ENCODE measurements around the gene C6orf132.

The C6orf132 gene

DNA sequence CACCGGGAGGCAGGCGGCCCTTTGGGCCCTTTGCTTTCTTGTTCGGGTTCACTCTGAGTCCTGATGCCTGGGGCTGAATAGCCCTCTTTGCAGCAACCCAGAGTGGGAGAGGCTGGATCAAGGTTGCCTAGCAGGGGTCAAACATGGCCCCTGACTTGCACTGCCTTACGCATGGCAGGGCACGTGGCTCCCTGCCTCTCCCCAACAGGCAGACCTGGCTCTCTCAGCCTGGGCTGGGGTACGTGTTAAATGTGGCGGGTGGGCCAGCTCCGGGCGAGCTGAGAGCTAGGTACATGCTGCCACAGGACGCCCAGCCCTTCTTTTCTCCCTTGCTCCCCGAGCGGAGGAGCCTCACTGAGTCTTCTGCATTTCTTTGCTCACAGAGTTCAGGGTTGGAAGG lies 7.3 kb downstream of the C6orf132 start:
- DNase-seq: no peak

DNA sequence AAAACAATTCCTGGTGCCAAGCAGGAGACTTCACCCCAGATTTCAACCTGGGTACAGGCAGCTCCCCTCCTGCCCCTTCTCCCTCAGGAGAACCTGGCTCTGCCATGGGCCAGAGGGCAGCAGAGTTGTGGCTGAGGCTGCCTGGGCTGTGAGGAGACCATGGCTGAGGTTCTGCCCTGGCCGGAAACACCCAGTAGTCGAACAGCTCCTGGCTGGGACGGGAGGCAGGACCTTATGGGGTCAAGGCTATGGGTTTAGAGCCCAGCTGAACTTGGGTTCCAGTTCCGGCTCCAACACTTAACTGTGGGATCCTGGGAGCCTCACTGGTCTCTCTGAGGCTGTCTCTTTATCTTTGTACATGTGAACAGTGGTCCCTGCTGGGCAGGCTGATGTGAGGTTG lies 8.5 kb downstream of the C6orf132 start:
- DNase-seq: no peak

DNA sequence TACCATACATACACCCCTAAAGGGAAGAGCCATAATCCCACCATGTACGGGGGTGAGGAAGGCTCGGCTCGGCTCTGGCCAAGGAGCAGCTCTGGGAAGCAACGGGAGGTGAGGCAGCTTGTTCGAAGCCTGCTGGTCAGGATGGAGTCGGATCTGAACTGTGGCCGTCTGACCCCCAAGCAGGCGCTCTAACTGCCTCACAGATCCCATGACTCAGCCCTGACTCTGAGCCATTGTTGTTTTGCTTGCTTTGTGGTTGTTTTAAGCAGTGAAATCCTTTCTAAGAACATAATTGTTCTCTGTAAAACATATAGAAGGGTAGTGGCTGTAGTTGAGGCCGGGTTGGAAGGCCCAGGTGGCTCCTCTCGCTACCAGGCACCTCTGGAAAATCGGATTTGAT lies 10.9 kb downstream of the C6orf132 start:
- DNase-seq: no peak

DNA sequence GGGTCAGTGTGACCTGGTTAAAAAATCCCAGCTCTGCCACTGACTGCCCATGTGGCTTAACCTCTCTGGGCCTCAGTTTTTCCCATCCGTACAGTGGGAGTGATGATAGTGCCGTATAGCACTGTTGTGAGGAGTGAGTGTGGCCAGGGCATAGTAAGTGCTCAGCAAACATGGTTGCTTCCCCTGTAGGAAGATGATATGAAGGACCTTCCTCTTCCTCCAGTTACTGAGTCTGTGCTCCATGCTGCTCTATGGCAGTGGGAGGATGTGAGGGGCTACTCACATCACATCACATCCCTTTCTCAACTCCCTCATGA lies 13.1 kb downstream of the C6orf132 start:
- no peak for DNase-seq

DNA sequence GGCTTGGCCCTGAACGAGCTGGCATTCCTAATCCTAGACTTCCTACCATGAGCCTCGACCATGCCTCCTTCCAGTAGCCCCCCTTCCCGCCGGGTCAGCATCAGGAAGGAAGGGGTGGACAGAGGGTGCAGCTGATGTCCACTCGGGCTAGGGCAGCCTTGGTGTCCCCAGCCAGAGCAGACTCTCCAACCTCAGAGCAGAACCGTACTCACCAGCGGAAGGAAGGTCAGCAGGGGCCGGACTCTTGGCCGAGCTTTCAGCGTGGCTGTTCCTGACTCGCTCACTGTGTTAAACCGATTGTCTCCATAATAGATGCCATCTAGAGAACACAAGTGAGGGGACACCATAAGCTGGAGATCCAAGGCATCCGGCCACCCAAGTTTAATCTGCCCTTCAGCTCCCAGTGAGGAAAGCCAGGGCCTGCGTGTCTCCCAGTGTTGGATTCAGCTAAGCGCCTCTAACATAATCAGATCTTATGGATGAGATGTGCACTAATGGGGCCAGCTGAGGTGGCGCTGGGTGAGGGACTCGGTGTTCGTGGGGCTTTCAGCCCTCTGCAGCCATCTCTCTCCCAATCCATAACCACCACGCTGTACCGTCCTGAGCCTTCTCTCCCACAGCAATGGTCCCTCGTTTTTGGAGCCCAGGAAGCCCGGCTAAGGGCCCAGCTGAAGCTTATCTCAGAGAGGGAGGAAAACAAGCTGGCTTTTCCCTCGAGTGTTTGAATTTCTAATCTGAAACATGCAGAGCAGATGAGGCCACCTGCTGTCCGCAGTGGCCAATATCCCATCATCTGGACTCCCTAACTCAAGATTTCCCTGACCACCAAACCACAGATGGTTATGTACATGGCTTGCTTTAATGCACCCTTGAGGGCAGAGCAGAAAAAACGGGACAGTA lies 13.7 kb downstream of the C6orf132 start:
- DNase-seq: no peak

DNA sequence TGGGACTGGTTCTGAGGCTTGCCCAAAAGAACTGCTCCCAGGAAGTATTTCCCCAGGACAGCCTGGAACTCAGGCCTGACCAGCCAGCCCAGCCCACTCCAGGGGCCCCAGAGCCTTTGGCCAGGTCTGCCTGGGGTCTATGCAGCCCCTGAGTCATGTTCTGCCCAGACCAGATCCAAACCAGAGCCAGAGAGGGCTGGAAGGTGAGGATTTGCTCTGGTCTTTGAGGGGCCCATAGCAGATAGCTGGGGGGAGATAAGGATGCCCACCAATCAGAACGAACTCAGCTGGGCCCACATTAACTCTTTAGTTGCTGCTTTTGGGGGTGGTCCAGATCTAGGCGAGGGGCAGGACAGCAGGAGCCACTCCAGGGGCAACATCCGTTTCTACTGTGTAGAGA lies 16.8 kb downstream of the C6orf132 start:
- no peak for DNase-seq

DNA sequence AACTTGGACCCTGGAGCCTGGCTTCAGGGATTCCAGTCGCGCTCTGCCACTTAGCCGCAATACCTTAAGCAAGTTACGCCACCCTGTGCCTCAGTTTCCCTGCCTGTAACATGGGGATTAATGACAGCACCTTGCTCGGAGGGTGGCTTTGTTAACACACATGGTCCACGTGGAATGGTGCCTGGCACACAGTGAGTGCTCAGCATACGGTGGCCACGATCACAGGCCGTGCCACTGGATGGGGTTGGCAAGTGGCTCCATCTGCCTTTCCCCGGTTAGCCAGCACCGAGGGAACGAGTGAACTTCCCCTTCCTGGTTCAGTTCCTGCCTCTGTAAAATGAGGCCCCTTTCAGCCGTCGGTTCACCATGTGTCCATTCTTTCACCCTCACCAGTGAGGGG lies 17.2 kb downstream of the C6orf132 start:
- no peak for DNase-seq

DNA sequence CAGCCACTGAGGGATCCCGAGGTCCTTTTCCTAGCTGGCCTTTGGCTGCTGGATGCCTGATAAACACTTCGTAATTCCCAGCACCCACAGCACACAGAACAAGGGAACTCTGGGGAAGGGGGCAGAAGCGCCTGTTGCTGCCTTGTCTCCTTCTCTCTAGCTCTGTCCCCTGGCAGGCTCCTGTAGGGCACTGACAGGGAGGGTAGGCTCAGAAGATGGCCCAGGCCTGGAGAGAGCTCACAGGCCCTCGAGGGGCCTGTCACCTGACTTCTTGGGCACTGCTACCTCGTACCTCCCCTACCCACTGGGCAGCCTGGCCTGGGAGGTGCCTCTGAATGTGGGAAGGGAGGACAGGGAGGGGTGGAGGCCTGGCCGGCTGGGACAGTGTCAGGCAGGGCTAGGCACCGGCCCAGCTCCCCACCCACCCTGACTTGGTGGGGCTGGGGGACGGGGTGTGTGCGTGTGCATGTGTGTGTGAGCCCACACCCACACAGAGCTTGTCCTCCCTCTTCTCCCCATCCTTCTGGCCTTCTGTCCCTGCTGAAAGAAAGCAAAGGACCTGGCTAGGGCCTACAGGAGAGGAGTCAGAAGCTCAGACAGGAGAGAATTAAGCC lies 18.1 kb downstream of the C6orf132 start:
- DNase-seq: no peak

DNA sequence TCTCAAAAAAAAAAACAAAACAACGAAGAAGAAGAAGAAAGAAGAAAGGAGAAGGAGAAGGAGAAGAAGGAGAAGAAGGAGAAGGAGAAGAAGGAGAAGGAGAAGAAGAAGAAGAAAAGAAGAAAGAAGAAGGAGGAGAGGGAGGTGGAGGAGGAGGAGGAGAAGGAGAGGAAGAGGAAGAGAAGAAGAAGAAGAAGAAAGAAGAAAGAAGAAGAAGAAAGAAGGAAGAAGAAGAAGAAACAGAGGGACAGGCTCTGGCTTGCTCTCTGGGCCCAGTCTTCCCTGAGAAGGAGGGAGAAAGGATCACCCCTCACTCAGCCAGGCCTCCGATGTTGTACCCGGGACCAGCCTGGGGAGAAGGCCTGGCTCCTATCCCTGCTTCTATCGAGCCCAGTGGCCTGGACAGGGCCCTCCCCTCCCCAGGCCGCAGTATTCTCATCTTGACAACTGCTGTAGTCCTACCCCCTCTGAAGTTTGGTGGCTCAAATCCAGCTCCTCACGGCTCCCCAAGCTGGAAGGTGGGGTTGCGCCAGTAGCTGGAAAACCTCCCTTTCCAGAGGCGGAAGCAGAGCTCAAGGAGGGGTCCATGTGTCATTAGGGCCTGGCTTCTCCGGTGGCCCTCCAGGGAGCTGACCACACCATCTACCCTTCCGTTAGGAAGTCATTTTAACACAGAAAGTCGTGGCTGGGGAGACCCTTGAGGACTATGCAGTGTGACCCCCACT lies 18.9 kb downstream of the C6orf132 start:
- no peak for DNase-seq

DNA sequence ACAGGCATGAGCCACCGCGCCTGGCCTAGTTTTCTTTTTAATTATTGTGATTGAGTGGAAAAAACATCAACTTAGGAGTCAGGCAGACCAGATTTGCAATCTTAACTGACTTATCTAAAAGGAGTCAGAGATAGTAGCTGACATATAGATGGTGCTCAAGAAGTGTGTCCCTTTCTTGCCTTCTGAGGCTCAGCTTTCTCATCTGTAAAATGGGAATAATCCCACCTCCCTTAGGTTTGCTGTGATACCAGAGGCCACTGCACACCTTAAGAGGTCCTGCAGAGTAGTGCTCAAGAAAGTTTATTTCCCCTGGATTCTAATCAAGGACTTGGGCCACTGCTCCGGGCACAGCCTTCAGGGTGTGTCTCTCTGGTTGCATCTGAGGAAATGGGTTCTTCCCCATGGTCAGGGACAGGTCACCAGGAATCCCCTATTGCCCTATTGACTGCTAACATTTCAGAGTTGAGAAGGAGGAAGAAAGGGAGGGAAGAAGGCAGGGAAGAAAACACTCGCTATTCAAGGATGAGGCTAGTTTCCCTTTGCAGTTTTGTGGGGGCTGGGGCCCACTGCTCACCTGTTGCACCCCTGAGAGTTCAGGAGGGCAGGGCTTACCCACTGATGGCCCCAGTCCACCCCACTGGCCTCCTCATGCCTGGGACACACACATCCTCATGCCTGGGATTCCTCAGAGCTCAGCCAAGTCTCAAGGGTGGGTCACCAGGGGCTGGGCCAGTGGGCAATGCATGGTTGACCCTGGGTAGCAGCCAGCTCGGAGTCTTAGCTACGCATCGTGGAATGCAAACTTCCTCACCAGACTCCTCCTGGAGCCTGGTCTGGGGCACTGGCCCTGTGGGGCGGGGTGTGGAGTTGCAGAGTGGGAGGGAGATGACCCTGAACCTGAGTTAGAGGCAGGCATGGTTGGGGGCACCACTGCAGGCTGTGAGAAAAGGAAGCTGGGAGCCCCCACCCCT lies 21.2 kb downstream of the C6orf132 start:
- DNase-seq: no peak

DNA sequence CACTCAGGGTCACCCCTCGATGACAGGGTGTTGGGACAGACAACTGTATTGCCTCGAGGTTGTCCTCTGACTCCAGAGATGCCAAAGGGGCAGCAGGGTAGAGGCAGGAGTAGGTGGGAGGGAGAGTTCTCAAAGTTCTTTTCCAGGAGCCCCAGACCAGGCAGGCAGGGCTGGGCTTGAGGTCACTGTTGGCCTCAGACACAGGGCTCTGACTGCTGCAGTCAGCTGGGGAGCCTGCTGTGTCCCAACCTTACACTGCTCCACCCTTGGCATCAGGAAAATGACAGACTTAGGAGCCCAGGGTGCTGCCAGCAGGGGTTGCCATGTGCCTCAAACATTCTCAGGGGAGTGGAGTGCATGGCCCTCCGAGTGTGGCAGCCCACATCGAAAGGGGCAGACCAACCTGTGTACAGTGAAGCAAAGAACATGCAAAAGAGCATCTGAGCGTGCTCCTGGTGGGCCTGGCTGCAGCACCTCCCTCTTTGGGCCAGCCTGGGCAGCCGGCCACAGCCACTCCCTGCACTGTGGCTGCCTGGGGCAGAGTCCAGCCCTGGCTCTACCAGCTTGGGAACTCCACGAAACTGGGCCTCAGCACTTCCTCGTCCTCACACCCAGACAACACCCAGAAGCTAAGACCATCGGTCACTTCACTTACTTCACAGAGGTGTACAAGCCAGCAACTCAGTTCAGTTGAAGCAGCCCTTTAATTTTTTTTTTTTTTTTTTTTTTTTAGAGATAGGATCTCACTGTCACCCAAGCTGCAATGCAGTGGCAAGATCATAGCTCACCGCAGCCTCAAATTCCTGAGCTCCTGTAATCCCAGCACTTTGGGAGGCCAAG lies 24.0 kb downstream of the C6orf132 start:
- DNase-seq: peak; percentile 49

DNA sequence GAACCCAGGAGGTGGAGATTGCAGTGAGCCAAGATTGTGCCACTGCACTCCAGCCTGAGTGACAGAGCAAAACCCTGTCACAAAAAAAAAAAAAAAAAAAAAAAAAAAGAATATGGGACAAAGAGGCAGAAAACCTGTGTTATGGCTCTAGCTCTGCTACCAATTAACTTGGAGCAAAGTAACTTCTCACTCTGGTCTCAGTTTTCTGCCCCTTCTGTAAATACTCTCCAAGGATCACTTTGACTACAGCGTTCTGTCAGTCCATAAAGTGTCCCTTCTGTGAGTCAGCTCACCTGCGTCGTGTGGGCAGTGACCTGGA lies 24.6 kb downstream of the C6orf132 start:
- no peak for DNase-seq

DNA sequence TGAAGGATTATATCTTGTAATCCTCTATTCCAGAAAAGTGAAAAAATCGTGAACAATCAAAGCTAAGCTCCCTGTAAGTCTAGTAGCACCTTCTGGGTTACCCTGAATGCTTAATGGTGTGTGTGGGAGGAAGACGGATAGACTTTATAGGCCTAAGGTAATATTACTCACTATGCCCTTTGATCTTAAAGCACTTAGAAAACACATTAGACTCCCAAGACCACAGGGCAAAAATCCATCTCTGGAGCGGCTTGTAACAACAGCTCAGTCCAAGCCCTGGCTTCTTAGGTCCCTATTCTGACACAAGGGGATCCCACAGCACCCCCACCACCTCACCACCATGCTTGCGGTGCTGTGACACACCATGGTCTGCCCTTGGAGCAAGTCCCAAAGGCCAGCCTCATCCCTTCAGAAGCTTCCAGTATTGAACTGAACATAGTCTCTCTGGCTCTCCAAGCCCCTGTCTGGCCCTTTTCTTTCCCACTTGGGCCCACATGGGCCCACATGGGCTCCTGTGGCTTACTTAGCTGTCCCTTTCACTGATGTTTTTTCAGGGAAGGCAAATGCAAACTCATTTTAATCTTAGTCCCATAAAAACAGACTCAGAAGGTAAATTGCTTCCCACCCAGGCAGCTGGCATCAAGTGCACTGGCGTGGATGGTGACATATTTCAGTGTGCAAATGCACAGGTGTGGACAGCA lies 28.3 kb downstream of the C6orf132 start:
- no peak for DNase-seq

DNA sequence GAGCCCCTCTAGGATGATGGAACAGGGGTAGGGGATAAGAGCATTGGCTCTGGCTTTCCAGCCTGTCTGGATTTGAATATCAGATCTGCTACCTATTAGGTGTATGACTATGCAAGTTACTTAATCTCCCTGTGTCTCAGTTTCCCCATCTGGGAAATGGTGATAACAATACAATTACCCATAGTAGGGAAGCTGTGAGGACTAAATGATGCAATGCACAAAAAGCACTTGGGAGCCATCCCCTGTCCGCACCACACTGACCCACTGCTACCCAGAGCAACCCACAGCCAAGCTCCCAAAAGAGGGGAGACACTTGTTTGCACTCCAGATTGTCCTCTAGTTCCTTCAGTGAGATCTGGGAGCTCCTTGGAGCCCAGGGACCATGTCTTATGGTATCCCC lies 30.1 kb downstream of the C6orf132 start:
- no peak for DNase-seq

DNA sequence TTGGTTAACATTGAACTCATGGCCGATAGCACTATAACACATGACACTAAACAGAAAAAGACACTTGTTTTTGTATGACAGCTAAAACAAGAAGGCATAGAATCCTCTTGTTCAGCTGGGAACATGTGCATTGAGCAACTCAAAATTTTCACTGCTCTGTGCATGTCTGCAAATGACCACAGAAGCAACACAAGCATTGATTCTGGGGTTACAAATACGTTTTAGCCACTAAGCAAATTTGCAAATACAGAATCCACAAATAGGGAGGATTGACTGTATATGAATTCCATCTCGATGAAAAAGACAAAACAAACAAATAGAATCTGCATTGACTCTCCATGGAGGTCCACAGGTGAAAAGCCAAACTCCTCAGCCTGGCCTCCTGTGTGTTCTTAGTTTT lies 31.7 kb downstream of the C6orf132 start:
- no peak for DNase-seq

DNA sequence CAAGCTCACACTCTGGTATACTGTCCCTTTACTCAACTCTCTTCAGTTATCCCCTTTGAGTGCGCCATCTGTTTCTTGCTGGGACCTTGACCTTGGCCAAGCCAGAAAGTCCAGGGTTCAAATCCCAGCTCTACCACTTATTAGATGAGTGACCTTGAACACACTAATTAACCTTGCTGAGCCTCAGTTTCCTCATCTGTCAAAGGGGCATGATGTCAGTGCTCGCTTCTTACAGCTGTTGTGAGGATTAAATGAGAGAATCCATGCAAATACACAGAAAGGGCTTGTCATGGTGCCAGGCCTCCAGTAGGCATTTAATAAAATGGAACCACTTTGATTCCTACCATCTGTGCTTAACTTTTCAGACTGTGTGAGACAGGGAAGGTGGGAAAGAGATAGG lies 34.3 kb downstream of the C6orf132 start:
- DNase-seq: no peak

DNA sequence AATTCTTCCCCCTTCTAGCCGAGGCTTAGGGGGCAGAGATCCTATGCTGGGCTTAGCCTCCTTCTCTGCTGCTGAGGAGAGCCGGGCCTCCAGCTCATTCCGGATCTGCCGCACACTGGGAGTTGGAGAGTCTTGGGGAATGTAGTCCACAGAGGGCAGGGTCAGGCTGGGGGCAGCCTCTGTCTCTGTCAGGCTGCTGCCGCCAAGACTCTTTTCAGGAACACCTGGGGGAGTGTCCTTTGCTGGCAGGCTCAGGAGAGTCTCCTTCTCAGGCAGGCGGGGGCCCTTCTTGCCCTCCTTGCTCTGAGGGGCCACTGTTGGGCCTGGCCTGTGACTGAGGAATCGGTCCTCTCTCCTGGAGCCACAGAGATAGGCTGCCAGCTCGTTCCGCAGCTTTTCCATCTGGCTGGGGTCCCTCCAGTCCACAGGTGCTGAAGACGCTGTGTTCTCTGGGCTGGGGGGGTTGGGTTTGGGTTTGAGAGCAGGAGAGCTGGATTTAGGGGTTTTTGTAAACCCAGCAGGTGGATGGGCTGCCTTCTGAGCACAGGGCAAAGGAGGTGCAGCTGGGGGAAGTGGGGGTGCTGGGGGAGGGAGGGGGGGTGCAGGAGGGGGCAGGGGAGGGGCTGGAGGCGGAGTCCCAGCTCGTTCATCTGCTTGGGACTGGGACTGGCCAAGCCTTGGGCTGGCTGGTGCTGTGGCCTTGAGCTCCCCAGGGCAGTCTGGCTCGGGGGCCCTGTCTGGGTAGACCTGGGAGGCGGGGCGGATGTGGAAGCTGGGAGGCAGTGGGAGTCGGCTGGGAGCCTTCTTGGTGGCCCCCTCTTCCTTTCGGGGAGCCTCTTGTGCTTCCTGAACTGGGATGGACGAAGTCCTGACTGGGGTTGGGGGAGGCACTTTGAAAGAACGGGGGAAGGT lies 36.1 kb downstream of the C6orf132 start:
- DNase-seq: no peak

DNA sequence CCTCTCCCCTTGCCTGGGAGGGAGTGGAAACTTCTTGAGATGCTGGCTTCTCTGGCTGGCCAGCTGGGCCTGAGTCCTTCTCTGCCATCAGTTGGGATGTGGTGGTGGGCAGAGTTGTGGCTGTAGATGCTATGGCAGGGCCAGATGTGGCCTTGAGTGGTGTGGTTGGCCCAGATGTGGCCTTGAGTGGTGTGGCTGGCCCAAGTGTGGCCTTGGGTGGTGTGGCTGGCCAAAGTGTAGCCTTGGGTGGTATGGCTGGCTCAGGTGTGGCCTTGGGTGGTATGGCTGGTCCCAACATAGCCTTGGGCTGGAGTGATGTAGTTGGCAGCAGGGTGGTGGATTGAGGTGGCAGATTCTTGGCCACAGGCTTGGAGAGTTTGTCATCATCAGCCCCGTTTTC lies 36.7 kb downstream of the C6orf132 start:
- no peak for DNase-seq

DNA sequence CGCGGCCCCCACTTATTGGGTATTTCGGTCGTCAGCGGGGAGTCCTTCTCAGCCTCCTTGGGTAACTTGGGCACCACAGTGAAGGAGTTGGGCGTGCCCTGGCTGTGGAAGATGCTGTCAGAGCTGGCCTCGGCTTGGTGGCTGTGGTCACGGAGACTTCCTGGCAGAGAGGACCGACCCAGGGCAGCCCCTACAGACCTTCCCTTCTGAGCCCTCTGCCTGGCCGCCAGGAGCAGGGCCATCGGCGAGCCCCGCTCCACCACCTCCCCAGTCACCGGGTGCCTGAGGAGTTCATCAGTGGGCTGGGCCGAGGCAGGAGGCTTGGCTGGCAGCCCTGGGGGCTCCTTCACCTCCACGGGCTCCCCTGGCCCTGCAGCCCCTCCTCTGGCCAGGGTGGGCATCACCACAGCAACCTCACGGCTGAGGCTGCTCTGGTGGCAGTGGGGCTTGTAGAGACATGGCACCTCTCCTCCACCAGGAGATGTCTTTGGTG lies 37.2 kb downstream of the C6orf132 start:
- no peak for DNase-seq

DNA sequence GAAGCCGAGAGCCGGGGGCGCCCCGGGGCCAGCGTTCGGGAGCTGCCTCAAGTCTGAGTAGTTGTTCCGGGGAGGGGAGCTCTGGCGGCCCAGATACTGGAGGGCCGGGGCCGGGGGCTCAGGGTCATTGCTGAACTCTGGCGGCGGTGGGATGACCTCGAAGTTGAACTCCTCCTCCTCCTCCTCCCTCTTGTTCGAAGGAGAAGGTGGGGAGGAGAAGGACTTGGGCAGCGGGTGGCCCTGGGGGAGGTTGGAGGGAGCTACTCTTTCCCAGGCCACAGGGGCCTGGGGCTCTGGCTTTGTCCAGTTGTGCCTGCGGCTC lies 37.7 kb downstream of the C6orf132 start:
- no peak for DNase-seq
